ENCODE results near the gene FAM3C.

FAM3C gene

DNA sequence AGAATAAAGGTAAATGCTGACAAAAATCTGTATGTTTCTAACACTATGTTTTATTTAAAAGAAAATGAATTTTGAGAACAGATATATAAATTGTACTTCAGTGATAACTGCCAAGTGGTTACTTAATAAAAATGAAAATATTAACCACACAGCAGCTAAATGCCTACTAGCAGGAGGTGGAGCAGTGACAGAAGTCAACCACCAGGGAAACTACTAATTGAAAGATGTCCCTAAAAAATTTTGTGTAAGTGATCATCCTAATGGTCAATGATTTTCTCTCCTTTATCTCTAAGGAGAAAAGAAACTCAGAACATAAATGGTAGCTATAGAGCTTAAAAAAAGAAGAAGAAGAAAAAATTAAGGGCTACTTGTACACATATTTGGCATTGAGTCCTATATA is 44.4 kb downstream of the FAM3C start:
- 0 out of 3 replicates have a peak, but pooled peaks have one; percentile 38 for ATAC-seq
- TF ChIP-seq, protein P1, sequence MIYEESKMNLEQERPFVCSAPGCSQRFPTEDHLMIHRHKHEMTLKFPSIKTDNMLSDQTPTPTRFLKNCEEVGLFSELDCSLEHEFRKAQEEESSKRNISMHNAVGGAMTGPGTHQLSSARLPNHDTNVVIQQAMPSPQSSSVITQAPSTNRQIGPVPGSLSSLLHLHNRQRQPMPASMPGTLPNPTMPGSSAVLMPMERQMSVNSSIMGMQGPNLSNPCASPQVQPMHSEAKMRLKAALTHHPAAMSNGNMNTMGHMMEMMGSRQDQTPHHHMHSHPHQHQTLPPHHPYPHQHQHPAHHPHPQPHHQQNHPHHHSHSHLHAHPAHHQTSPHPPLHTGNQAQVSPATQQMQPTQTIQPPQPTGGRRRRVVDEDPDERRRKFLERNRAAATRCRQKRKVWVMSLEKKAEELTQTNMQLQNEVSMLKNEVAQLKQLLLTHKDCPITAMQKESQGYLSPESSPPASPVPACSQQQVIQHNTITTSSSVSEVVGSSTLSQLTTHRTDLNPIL (CRISPR knock-in tag; IDR thresholded peaks at IDR 0.05; ENCODE audit: low read depth) = no peak
- no peak for TF ChIP-seq TOX (CRISPR knock-in tag; IDR thresholded peaks at IDR 0.05; ENCODE audit: borderline replicate concordance)
- TF ChIP-seq RARB (CRISPR knock-in tag; IDR thresholded peaks at IDR 0.05) = no peak
- TF ChIP-seq, protein P2, sequence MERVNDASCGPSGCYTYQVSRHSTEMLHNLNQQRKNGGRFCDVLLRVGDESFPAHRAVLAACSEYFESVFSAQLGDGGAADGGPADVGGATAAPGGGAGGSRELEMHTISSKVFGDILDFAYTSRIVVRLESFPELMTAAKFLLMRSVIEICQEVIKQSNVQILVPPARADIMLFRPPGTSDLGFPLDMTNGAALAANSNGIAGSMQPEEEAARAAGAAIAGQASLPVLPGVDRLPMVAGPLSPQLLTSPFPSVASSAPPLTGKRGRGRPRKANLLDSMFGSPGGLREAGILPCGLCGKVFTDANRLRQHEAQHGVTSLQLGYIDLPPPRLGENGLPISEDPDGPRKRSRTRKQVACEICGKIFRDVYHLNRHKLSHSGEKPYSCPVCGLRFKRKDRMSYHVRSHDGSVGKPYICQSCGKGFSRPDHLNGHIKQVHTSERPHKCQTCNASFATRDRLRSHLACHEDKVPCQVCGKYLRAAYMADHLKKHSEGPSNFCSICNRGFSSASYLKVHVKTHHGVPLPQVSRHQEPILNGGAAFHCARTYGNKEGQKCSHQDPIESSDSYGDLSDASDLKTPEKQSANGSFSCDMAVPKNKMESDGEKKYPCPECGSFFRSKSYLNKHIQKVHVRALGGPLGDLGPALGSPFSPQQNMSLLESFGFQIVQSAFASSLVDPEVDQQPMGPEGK (CRISPR knock-in tag; IDR thresholded peaks at IDR 0.05; ENCODE audit: borderline replicate concordance) = no peak
- TF ChIP-seq ZNF70 (CRISPR knock-in tag; IDR thresholded peaks at IDR 0.05) = no peak
- TF ChIP-seq, protein P3, sequence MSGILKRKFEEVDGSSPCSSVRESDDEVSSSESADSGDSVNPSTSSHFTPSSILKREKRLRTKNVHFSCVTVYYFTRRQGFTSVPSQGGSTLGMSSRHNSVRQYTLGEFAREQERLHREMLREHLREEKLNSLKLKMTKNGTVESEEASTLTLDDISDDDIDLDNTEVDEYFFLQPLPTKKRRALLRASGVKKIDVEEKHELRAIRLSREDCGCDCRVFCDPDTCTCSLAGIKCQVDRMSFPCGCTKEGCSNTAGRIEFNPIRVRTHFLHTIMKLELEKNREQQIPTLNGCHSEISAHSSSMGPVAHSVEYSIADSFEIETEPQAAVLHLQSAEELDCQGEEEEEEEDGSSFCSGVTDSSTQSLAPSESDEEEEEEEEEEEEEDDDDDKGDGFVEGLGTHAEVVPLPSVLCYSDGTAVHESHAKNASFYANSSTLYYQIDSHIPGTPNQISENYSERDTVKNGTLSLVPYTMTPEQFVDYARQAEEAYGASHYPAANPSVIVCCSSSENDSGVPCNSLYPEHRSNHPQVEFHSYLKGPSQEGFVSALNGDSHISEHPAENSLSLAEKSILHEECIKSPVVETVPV (CRISPR knock-in tag; IDR thresholded peaks at IDR 0.05) = no peak
- TF ChIP-seq PPARA (CRISPR knock-in tag; IDR thresholded peaks at IDR 0.05; ENCODE audit: borderline replicate concordance) = no peak
- TF ChIP-seq ESRRG (CRISPR knock-in tag; IDR thresholded peaks at IDR 0.05) = no peak

DNA sequence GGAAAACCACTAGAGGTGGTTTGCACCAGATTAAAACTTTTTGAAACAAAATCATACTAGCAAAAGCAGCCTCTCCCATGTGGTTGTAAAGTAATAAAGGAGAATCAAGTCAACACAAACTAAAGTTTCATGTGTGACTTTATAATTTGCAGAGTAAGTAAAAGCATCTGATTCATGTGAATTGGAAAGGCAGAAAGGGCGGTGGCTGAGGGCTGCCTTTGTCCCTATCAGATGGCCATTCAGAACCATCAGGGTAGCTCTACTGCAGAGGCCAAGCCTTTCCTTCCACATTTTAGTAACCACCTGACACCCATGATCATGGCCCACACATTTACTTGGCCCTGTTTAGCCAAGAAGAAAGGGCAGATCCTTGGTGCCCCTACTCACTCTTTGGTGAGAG is 51.6 kb downstream of the FAM3C start:
- no peak for TF ChIP-seq ZFP30 (CRISPR knock-in tag; IDR thresholded peaks at IDR 0.05)
- ATAC-seq = no peak

DNA sequence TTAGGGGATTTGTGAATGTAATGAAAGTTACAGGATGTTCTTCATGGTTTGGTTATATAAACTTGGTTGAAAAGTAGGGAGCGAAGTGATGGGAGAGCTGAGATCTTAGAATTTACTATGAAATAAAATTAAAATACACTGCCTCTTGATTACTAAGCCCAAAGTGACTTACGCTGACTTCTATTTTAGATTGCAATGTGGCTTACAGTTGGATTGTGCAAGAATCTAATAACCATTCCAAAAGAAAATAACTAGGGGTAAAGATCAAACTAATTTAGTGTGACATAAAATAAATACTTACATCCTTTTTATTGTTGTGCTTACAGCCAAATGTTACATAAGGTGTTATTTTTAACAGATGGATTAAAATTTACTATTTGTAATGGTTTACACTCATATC is 52.0 kb downstream of the FAM3C start:
- TF ChIP-seq, protein P4, sequence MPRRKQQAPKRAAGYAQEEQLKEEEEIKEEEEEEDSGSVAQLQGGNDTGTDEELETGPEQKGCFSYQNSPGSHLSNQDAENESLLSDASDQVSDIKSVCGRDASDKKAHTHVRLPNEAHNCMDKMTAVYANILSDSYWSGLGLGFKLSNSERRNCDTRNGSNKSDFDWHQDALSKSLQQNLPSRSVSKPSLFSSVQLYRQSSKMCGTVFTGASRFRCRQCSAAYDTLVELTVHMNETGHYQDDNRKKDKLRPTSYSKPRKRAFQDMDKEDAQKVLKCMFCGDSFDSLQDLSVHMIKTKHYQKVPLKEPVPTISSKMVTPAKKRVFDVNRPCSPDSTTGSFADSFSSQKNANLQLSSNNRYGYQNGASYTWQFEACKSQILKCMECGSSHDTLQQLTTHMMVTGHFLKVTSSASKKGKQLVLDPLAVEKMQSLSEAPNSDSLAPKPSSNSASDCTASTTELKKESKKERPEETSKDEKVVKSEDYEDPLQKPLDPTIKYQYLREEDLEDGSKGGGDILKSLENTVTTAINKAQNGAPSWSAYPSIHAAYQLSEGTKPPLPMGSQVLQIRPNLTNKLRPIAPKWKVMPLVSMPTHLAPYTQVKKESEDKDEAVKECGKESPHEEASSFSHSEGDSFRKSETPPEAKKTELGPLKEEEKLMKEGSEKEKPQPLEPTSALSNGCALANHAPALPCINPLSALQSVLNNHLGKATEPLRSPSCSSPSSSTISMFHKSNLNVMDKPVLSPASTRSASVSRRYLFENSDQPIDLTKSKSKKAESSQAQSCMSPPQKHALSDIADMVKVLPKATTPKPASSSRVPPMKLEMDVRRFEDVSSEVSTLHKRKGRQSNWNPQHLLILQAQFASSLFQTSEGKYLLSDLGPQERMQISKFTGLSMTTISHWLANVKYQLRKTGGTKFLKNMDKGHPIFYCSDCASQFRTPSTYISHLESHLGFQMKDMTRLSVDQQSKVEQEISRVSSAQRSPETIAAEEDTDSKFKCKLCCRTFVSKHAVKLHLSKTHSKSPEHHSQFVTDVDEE (CRISPR knock-in tag; IDR thresholded peaks at IDR 0.05) = no peak
- TF ChIP-seq, protein P5, sequence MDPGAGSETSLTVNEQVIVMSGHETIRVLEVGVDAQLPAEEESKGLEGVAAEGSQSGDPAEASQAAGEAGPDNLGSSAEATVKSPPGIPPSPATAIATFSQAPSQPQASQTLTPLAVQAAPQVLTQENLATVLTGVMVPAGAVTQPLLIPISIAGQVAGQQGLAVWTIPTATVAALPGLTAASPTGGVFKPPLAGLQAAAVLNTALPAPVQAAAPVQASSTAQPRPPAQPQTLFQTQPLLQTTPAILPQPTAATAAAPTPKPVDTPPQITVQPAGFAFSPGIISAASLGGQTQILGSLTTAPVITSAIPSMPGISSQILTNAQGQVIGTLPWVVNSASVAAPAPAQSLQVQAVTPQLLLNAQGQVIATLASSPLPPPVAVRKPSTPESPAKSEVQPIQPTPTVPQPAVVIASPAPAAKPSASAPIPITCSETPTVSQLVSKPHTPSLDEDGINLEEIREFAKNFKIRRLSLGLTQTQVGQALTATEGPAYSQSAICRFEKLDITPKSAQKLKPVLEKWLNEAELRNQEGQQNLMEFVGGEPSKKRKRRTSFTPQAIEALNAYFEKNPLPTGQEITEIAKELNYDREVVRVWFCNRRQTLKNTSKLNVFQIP (CRISPR knock-in tag; IDR thresholded peaks at IDR 0.05; ENCODE audit: borderline replicate concordance, low read depth) = no peak
- no peak for TF ChIP-seq OSR1 (CRISPR knock-in tag; IDR thresholded peaks at IDR 0.05)
- TF ChIP-seq, protein P3 (CRISPR knock-in tag; IDR thresholded peaks at IDR 0.05) = no peak
- ATAC-seq = no peak

DNA sequence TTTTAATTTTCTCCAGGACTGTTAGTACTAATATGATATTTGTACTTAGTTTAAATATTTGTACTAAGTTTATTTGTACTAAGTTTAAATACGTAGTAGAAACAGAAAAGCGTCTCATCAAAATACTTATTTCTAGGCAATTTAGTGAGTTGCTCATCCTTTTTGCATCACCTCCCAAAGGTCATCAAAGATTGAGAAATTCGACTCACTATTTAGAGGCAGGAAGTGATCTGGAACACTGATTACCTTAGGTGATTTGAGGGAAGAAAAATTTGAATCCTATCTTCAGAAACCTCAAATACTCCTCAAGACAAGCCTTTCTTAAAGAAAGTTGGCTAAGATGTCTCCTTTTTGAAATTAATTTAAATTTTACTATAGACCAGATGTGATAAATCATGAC is 52.8 kb downstream of the FAM3C start:
- no peak for ATAC-seq
- TF ChIP-seq ZFP30 (CRISPR knock-in tag; IDR thresholded peaks at IDR 0.05) (no peak), OSR1 (CRISPR knock-in tag; IDR thresholded peaks at IDR 0.05) (no peak)

DNA sequence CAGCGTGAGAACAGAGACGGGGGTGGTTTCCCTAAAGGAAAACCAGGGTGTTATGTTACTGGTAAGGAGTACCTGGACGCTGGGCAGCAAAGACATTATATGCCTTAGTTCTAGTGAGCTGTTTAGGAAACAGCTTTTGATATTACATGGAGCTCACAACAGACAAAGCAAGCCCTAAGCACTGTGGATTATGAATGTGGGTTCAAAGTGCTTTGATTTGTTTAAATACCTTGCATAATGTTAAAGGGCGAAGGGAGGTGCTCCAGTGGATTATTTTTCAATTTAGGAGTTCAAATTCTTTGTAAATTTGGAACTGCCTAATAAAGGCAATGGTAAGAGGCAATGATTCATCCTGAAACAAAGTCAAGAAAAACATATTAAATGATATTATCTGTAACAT is 53.5 kb downstream of the FAM3C start:
- no peak for ATAC-seq

More for the DNA sequence above, 53.5 kb downstream of the FAM3C start:
- TF ChIP-seq ARNTL (CRISPR knock-in tag; IDR thresholded peaks at IDR 0.05; ENCODE audit: borderline replicate concordance, low read depth) = no peak
- no peak for TF ChIP-seq CSDC2 (CRISPR knock-in tag; IDR thresholded peaks at IDR 0.05)
- no peak for TF ChIP-seq ZNF8 (CRISPR knock-in tag; IDR thresholded peaks at IDR 0.05)
- no peak for TF ChIP-seq SNAI2 (CRISPR knock-in tag; IDR thresholded peaks at IDR 0.05)
- TF ChIP-seq TOX (CRISPR knock-in tag; IDR thresholded peaks at IDR 0.05; ENCODE audit: borderline replicate concordance) = no peak
- TF ChIP-seq, protein P1 (CRISPR knock-in tag; IDR thresholded peaks at IDR 0.05; ENCODE audit: low read depth) = no peak
- no peak for TF ChIP-seq BACH2 (CRISPR knock-in tag; IDR thresholded peaks at IDR 0.05; ENCODE audit: borderline replicate concordance)
- TF ChIP-seq ZNF565 (CRISPR knock-in tag; conservative IDR thresholded peaks at IDR 0.05; ENCODE audit: low read depth) = no peak
- TF ChIP-seq ZFP3 (CRISPR knock-in tag; IDR thresholded peaks at IDR 0.05) = no peak
- no peak for TF ChIP-seq ZC3H10 (CRISPR knock-in tag; IDR thresholded peaks at IDR 0.05)
- TF ChIP-seq, protein P2 (CRISPR knock-in tag; IDR thresholded peaks at IDR 0.05; ENCODE audit: borderline replicate concordance) = no peak

Measured in SK-N-SH treated with all-trans-retinoic acid at 6 μM for 48 hours (cell line).